GM23338 (cell line): Measurements from ENCODE around the gene CPLX3. TPM values are rescaled to one million over a fixed set of nuclear protein-coding genes. Genes with fewer than 3 reads are reported as not detected.

Source experiments
- ATAC-seq: fragments of 200-7000 bp; cut with Tn5 transposase; 3 replicates; pipeline ENCODE4 v1.9.1; 2020
- DNase-seq: peaks from one replicate; pipeline ENCODE4 v3.0.0-alpha.2; 2015; ENCODE audit warnings: low spot score
- H2AFZ ChIP-seq: fragments of 200-600 bp; sonication (generic); 2 replicates; pipeline ENCODE4 v1.8.0; 2016; ENCODE audit warnings: antibody characterized with exemption, mild to moderate bottlenecking, moderate library complexity
- H3F3A ChIP-seq: fragments of 200-600 bp; sonication (generic); replicated peaks from 2 replicates; pipeline ENCODE4 v1.8.0; 2017; ENCODE audit warnings: antibody characterized with exemption, mixed run types, low read depth
- H3K27ac ChIP-seq: fragments of 200-600 bp; sonication (generic); 2 replicates; pipeline ENCODE4 v1.6.1; 2016; ENCODE audit warnings: low read depth
- H3K27me3 ChIP-seq: fragments of 200-600 bp; sonication (generic); 2 replicates; pipeline ENCODE4 v1.8.0; 2016; ENCODE audit warnings: mild to moderate bottlenecking, mixed run types, moderate library complexity; ENCODE audit not compliant: insufficient read depth
- H3K36me3 ChIP-seq: fragments of 200-600 bp; sonication (generic); 2 replicates; pipeline ENCODE4 v1.8.0; 2016; ENCODE audit warnings: mild to moderate bottlenecking; ENCODE audit not compliant: insufficient read depth
- H3K4me1 ChIP-seq: fragments of 200-600 bp; sonication (generic); 2 replicates; pipeline ENCODE4 v1.8.0; 2016; ENCODE audit warnings: mild to moderate bottlenecking, moderate library complexity; ENCODE audit not compliant: insufficient read depth
- H3K4me2 ChIP-seq: fragments of 200-600 bp; sonication (generic); 2 replicates; pipeline ENCODE4 v1.7.1; 2017; ENCODE audit warnings: mixed run types
- H3K4me3 ChIP-seq: fragments of 200-600 bp; sonication (generic); 2 replicates; pipeline ENCODE4 v1.6.1; 2016; ENCODE audit warnings: mixed run types
- H3K79me2 ChIP-seq: fragments of 200-600 bp; sonication (generic); replicated peaks from 2 replicates; pipeline ENCODE4 v1.8.0; 2017; ENCODE audit warnings: mild to moderate bottlenecking; ENCODE audit not compliant: insufficient read depth
- H3K9me2 ChIP-seq: fragments of 200-600 bp; sonication (generic); 2 replicates; pipeline ENCODE4 v1.8.0; 2017; ENCODE audit not compliant: insufficient read depth
- H4K20me1 ChIP-seq: fragments of 200-600 bp; sonication (generic); replicated peaks from 2 replicates; pipeline ENCODE4 v1.8.0; 2017; ENCODE audit warnings: mild to moderate bottlenecking; ENCODE audit not compliant: insufficient read depth
- H3K27ac Mint-ChIP-seq: 2 replicates; pipeline ENCODE4 v1.8.0; 2020; ENCODE audit warnings: inconsistent platforms, mild to moderate bottlenecking, moderate library complexity, mixed read lengths
- H3K27me3 Mint-ChIP-seq: 3 replicates; pipeline ENCODE4 v1.8.0; 2022; ENCODE audit warnings: low read depth, mild to moderate bottlenecking, moderate library complexity, mixed read lengths, inconsistent platforms; ENCODE audit not compliant: insufficient read depth, poor library complexity
- H3K36me3 Mint-ChIP-seq: 3 replicates; pipeline ENCODE4 v1.8.0; 2021; ENCODE audit warnings: low read depth, mild to moderate bottlenecking, inconsistent platforms, moderate library complexity, mixed read lengths
- H3K4me1 Mint-ChIP-seq: 3 replicates; pipeline ENCODE4 v1.8.0; 2020; ENCODE audit warnings: mild to moderate bottlenecking, inconsistent platforms, mixed read lengths
- H3K4me3 Mint-ChIP-seq: 3 replicates; pipeline ENCODE4 v1.8.0; 2021; ENCODE audit warnings: moderate library complexity, mild to moderate bottlenecking, inconsistent platforms, mixed read lengths
- H3K9me3 Mint-ChIP-seq: 3 replicates; pipeline ENCODE4 v1.8.0; 2020; ENCODE audit warnings: moderate library complexity, mild to moderate bottlenecking, inconsistent platforms, mixed read lengths
- CREB1 ChIP-seq: fragments of 250-450 bp; sonication (Bioruptor Pico); IDR thresholded peaks from 2 replicates; pipeline ENCODE4 v1.5.0; 2020; ENCODE audit warnings: low read depth, mild to moderate bottlenecking, moderate library complexity
- EZH2phosphoT487 ChIP-seq: fragments of 200-600 bp; sonication (generic); IDR thresholded peaks from one replicate; pipeline ENCODE4 v1.8.1; 2018; ENCODE audit warnings: antibody characterized with exemption; ENCODE audit not compliant: unreplicated experiment
- JUNB ChIP-seq: IDR thresholded peaks from one replicate; pipeline ENCODE4 v1.6.1; 2016; ENCODE audit warnings: antibody characterized with exemption; ENCODE audit not compliant: unreplicated experiment
- NANOG ChIP-seq: IDR thresholded peaks from 2 replicates; pipeline ENCODE4 v1.6.1; 2016; ENCODE audit warnings: antibody characterized with exemption, borderline replicate concordance
- POLR2AphosphoS5 ChIP-seq: IDR thresholded peaks from 2 replicates; pipeline ENCODE4 v1.6.1; 2016; ENCODE audit warnings: antibody characterized with exemption, low read depth
- STAT1 ChIP-seq: IDR thresholded peaks from one replicate; pipeline ENCODE4 v1.6.1; 2016; ENCODE audit warnings: antibody characterized with exemption; ENCODE audit not compliant: unreplicated experiment
- polyA plus RNA-seq: library from polyadenylated mRNA; unstranded; fragments of >200 nt; fragmentation: Nextera tagmentation; extraction: Ambion mirVana; gene quantifications from 2 replicates; pipeline ENCODE4 v1.2.1, GENCODE V29; 2016
- total RNA-seq: library from RNA; depleted of rRNA; stranded (reverse); fragments of >200 nt; shearing (Covaris generic); gene quantifications from 2 replicates; pipeline ENCODE4 v1.2.3, GENCODE V29; 2014
- TF ChIP-seq, protein P1 (sequence below): fragments of 250-450 bp; sonication (Bioruptor Pico); IDR thresholded peaks from 2 replicates; pipeline ENCODE4 v1.5.0; 2020; ENCODE audit warnings: mild to moderate bottlenecking, moderate library complexity
- TF ChIP-seq, protein P2 (sequence below), 2 experiments: fragments of 200-600 bp in 1 of 2; sonication (generic) in 1 of 2; conservative IDR thresholded peaks; 2 replicates each; pipeline versions ENCODE4 v1.5.1 to v1.6.1; 2016 to 2017; ENCODE audit warnings: antibody characterized with exemption in 2 of 2, low read depth in 2 of 2, mild to moderate bottlenecking in 2 of 2, moderate library complexity in 1 of 2
- TF ChIP-seq, protein P3 (sequence below): IDR thresholded peaks from 2 replicates; pipeline ENCODE4 v1.6.1; 2016; ENCODE audit warnings: antibody characterized with exemption
- TF ChIP-seq, protein P4 (sequence below): IDR thresholded peaks from one replicate; pipeline ENCODE4 v1.6.1; 2018; ENCODE audit warnings: antibody characterized with exemption; ENCODE audit not compliant: unreplicated experiment

CPLX3 gene
- total and polyA plus RNA-seq, 2 experiments from 2014 or later, result 0.66 TPM; not detected in 1

DNA sequence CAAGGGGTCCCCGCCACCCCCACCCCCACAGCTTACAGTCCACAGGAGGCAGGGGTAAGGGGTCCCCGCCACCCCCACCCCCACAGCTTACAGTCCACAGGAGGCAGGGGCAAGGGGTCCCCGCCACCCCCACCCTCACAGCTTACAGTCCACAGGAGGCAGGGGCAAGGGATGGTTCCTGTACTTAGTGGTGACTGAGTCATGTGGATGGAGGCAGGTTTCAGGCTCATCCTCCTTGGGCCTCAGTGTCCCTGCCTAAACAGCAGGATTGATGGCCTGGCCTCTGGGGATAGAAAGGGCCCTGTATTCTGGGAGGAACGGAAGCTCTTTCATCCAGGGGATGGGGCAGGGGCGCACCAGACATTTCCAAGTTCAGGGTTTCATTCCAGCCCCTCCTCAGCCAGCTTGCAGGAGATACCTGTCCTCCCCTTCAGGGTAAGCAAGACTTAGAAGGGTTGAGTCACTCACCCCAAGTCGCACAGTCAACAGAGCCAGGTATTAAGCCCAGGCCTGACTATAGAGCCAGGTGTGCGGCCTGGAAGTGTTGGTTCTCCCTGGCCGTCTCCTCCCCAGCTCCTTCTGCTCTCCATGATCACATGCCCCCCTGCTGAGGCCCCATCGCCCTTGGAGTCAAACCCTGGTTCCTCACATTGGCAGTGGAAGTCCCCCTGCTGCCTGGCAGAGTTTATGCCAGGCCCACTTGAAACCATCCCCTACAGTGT is 32.0 kb upstream of the CPLX3 start (continued):
- TF ChIP-seq, protein P1, sequence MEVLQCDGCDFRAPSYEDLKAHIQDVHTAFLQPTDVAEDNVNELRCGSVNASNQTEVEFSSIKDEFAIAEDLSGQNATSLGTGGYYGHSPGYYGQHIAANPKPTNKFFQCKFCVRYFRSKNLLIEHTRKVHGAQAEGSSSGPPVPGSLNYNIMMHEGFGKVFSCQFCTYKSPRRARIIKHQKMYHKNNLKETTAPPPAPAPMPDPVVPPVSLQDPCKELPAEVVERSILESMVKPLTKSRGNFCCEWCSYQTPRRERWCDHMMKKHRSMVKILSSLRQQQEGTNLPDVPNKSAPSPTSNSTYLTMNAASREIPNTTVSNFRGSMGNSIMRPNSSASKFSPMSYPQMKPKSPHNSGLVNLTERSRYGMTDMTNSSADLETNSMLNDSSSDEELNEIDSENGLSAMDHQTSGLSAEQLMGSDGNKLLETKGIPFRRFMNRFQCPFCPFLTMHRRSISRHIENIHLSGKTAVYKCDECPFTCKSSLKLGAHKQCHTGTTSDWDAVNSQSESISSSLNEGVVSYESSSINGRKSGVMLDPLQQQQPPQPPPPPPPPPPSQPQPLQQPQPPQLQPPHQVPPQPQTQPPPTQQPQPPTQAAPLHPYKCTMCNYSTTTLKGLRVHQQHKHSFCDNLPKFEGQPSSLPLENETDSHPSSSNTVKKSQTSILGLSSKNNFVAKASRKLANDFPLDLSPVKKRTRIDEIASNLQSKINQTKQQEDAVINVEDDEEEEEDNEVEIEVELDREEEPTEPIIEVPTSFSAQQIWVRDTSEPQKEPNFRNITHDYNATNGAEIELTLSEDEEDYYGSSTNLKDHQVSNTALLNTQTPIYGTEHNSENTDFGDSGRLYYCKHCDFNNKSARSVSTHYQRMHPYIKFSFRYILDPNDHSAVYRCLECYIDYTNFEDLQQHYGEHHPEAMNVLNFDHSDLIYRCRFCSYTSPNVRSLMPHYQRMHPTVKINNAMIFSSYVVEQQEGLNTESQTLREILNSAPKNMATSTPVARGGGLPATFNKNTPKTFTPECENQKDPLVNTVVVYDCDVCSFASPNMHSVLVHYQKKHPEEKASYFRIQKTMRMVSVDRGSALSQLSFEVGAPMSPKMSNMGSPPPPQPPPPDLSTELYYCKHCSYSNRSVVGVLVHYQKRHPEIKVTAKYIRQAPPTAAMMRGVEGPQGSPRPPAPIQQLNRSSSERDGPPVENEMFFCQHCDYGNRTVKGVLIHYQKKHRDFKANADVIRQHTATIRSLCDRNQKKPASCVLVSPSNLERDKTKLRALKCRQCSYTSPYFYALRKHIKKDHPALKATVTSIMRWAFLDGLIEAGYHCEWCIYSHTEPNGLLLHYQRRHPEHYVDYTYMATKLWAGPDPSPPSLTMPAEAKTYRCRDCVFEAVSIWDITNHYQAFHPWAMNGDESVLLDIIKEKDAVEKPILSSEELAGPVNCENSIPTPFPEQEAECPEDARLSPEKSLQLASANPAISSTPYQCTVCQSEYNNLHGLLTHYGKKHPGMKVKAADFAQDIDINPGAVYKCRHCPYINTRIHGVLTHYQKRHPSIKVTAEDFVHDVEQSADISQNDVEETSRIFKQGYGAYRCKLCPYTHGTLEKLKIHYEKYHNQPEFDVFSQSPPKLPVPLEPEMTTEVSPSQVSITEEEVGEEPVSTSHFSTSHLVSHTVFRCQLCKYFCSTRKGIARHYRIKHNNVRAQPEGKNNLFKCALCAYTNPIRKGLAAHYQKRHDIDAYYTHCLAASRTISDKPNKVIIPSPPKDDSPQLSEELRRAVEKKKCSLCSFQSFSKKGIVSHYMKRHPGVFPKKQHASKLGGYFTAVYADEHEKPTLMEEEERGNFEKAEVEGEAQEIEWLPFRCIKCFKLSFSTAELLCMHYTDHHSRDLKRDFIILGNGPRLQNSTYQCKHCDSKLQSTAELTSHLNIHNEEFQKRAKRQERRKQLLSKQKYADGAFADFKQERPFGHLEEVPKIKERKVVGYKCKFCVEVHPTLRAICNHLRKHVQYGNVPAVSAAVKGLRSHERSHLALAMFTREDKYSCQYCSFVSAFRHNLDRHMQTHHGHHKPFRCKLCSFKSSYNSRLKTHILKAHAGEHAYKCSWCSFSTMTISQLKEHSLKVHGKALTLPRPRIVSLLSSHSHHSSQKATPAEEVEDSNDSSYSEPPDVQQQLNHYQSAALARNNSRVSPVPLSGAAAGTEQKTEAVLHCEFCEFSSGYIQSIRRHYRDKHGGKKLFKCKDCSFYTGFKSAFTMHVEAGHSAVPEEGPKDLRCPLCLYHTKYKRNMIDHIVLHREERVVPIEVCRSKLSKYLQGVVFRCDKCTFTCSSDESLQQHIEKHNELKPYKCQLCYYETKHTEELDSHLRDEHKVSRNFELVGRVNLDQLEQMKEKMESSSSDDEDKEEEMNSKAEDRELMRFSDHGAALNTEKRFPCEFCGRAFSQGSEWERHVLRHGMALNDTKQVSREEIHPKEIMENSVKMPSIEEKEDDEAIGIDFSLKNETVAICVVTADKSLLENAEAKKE (CRISPR knock-in tag), result no peak
- TF ChIP-seq NANOG, result no peak
- TF ChIP-seq STAT1, result no peak

DNA sequence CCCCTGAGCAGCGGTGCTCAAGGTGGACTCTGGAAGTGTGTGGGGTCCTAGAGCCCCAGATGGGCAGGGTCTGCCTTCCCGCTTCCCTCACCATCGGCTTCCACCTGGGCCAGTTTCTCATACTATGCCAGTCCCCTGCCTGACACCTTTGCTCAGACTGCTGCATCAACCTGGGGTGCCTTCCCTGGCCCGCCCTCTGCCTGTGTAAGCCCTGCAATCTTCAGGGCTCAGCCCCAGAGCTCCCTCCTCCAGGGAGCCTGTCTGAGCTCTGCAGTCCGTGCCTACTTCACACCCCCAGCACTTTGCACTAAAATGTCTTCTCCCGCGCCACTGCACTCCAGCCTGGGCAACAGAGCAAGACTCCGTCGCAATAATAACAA is 31.5 kb upstream of the CPLX3 start:
- no peaks in the 10 kb centered on the region; the same call in 1 of the 2 replicates for H3K4me1 ChIP-seq
- H3K4me2 ChIP-seq, result no peak overlapping the region
- peaks cover 12% of the 10 kb centered on the region for H3K79me2 ChIP-seq
- no peak for DNase-seq
- H4K20me1 ChIP-seq, result peaks cover 24% of the 10 kb centered on the region
- no peak for ATAC-seq
- H3K9me2 ChIP-seq, result no peaks in the 10 kb centered on the region
- Mint-ChIP-seq H3K4me3 (no peak overlapping the region), H3K4me1 (peaks cover 9% of the 10 kb centered on the region), H3K27me3 (peaks cover 12% of the 10 kb centered on the region), H3K9me3 (no peaks in the 10 kb centered on the region), H3K27ac (no peak overlapping the region), H3K36me3 (no peaks in the 10 kb centered on the region)
- no peaks in the 10 kb centered on the region for H3F3A ChIP-seq
- no peak overlapping the region for H2AFZ ChIP-seq
- no peak overlapping the region for H3K27ac ChIP-seq
- no peaks in the 10 kb centered on the region for H3K27me3 ChIP-seq
- H3K36me3 ChIP-seq, result no peaks in the 10 kb centered on the region; the same call in 1 of the 2 replicates
- H3K4me3 ChIP-seq, result no peak overlapping the region
- no peak for TF ChIP-seq JUNB
- TF ChIP-seq, protein P2, sequence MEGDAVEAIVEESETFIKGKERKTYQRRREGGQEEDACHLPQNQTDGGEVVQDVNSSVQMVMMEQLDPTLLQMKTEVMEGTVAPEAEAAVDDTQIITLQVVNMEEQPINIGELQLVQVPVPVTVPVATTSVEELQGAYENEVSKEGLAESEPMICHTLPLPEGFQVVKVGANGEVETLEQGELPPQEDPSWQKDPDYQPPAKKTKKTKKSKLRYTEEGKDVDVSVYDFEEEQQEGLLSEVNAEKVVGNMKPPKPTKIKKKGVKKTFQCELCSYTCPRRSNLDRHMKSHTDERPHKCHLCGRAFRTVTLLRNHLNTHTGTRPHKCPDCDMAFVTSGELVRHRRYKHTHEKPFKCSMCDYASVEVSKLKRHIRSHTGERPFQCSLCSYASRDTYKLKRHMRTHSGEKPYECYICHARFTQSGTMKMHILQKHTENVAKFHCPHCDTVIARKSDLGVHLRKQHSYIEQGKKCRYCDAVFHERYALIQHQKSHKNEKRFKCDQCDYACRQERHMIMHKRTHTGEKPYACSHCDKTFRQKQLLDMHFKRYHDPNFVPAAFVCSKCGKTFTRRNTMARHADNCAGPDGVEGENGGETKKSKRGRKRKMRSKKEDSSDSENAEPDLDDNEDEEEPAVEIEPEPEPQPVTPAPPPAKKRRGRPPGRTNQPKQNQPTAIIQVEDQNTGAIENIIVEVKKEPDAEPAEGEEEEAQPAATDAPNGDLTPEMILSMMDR (conservative IDR thresholded peaks at IDR 0.05; ENCODE audit: low read depth in 2 of 2), result no peak
- no peak for TF ChIP-seq EZH2phosphoT487
- no peak for TF ChIP-seq NANOG
- TF ChIP-seq, protein P3, sequence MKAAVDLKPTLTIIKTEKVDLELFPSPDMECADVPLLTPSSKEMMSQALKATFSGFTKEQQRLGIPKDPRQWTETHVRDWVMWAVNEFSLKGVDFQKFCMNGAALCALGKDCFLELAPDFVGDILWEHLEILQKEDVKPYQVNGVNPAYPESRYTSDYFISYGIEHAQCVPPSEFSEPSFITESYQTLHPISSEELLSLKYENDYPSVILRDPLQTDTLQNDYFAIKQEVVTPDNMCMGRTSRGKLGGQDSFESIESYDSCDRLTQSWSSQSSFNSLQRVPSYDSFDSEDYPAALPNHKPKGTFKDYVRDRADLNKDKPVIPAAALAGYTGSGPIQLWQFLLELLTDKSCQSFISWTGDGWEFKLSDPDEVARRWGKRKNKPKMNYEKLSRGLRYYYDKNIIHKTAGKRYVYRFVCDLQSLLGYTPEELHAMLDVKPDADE, result no peak
- no peak for TF ChIP-seq CREB1 (CRISPR knock-in tag)
- TF ChIP-seq, protein P4, sequence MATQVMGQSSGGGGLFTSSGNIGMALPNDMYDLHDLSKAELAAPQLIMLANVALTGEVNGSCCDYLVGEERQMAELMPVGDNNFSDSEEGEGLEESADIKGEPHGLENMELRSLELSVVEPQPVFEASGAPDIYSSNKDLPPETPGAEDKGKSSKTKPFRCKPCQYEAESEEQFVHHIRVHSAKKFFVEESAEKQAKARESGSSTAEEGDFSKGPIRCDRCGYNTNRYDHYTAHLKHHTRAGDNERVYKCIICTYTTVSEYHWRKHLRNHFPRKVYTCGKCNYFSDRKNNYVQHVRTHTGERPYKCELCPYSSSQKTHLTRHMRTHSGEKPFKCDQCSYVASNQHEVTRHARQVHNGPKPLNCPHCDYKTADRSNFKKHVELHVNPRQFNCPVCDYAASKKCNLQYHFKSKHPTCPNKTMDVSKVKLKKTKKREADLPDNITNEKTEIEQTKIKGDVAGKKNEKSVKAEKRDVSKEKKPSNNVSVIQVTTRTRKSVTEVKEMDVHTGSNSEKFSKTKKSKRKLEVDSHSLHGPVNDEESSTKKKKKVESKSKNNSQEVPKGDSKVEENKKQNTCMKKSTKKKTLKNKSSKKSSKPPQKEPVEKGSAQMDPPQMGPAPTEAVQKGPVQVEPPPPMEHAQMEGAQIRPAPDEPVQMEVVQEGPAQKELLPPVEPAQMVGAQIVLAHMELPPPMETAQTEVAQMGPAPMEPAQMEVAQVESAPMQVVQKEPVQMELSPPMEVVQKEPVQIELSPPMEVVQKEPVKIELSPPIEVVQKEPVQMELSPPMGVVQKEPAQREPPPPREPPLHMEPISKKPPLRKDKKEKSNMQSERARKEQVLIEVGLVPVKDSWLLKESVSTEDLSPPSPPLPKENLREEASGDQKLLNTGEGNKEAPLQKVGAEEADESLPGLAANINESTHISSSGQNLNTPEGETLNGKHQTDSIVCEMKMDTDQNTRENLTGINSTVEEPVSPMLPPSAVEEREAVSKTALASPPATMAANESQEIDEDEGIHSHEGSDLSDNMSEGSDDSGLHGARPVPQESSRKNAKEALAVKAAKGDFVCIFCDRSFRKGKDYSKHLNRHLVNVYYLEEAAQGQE, result no peak
- TF ChIP-seq POLR2AphosphoS5, result no peak
